ENCODE results near the gene DCDC2C.

Gene DCDC2C

GRCh38 chr2:3769766-3770165 lies 66.4 kb downstream of the DCDC2C start:
- in situ Hi-C loops (cut with HindIII; ENCODE audit: low sequenced_read_pairs), result loop anchor here (10.0 kb wide), 2 partner anchors 45 to 65 kb away; no protein-coding TSS in a partner anchor

DNA sequence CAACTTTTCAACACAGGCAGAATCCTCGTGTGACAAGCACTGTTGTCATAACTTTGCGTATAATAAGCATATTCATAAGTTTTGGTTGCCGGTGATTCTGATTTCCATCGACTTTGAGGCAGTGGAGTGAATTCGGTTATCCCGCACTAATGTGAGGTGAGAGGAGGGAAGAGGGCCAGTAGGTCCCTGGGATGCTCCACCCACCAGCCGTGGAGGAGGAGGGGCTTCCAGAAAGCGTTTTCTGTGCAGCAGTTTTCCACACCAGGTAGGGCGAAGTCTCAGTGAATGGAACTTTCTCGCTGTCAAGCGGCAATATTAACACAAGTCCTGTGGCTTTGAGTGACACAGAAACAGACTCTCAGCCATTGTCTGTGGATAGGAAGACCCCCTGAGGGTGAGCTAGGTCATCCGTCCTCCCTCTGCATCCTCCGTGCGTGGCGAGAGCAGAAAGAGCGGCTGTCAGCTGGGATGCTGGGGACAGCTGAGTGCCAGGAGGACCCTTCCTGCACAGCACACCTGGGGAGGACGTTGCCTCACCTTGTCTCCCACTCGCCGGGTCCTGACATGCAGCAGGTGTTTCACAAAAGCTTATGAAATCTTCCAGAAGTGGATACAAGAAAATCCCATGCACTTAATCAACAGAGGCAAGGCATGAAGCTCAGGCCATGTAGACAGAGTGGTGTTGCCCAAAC lies 67.5 kb downstream of the DCDC2C start:
- in situ Hi-C loops (cut with HindIII; ENCODE audit: low sequenced_read_pairs), result loop anchor here (10.0 kb wide), 2 partner anchors 46 to 64 kb away; no protein-coding TSS in a partner anchor

GRCh38 chr2:3771576-3771975 lies 68.2 kb downstream of the DCDC2C start:
- in situ Hi-C loops (cut with HindIII; ENCODE audit: low sequenced_read_pairs), result loop anchor here (10.0 kb wide), 2 partner anchors 47 to 63 kb away; no protein-coding TSS in a partner anchor

GRCh38 chr2:3774336-3774735 lies 71.0 kb downstream of the DCDC2C start:
- in situ Hi-C loops (cut with HindIII; ENCODE audit: low sequenced_read_pairs), result loop anchor here (10.0 kb wide), 2 partner anchors 50 to 60 kb away; no protein-coding TSS in a partner anchor

DNA sequence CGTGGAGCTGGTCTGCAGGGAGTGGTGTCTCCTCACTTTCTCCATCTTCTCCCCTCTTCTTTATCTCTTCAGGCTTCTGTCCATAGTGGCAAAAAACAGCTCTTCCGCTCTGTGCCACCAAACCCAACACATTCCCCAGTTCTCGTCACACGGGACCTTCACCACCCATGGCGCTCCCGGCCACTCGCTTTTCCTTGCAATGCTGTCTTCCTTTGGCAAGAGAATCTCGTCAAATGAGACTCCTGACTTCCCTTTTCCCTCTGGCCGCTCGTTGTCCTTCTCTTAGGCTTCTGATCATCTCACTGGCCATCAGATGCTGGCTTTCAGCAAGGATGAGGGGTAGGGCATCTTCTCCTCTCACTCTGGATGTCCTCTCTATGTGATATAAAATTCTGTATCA lies 72.9 kb downstream of the DCDC2C start:
- in situ Hi-C loops (cut with HindIII; ENCODE audit: low sequenced_read_pairs), result loop anchor here (10.0 kb wide), 2 partner anchors 52 to 58 kb away; no protein-coding TSS in a partner anchor

DNA sequence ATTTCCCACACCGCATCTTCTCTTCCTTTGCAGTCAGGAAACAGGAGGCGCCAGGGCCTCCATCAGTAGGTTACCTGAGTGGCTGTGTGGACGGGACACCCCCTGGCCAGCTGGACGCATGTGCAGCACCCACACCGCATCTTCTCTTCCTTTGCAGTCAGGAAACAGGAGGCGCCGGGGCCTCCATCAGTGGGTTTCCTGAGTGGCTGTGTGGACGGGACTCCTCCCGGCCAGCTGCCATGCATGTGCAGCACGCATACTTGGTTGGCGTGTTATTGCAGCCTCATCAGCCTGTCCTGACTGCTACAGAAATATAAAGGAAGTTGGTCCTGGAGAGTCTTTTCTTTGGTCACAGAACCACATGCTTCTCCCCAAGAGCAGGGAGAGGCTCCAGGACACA lies 74.6 kb downstream of the DCDC2C start:
- in situ Hi-C loops (cut with HindIII; ENCODE audit: low sequenced_read_pairs), result loop anchor here (10.0 kb wide), 2 partner anchors 53 to 57 kb away; no protein-coding TSS in a partner anchor

DNA sequence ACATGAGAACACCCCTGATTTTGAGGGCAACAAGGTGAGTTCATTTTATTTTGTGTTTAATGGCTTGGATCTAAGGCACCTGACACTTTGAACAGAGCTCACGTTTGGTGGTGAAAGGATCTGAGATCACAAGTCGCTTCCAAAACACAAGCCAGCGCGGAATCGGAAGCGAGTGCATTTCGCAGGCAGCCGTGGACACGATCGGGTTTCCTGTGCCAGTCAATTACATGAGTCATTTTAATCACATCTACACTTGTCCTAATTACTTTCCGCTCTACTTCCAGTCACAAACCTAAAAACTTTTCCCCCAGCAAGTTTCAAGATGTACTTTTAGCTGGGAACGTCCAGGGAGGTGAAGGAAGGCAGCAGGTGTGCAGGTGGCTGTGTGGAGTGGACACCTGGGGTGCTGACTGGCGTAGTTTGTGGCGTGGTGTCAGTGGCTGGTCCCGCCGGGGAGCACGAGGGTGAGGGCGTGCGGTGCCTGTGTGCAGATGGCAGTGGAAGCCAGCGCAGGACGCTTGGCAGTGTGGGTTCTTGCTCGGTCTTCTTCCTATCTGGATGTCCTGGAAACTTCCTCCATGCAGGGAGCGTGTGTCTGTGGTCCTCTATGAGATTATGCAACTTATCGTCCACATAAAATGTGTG lies 75.6 kb downstream of the DCDC2C start:
- in situ Hi-C loops (cut with HindIII; ENCODE audit: low sequenced_read_pairs), result loop anchor here (10.0 kb wide), 2 partner anchors 54 to 56 kb away; no protein-coding TSS in a partner anchor

- in situ Hi-C loops (cut with HindIII; ENCODE audit: low sequenced_read_pairs), result loop anchor here (10.0 kb wide), 2 partner anchors 55 kb away; no protein-coding TSS in a partner anchor
These were observed 76.2 kb downstream of the DCDC2C start for GRCh38 chr2:3779496-3780049.

GRCh38 chr2:3780477-3781402 lies 77.4 kb downstream of the DCDC2C start:
- in situ Hi-C loops (cut with HindIII; ENCODE audit: low sequenced_read_pairs), result no loop called here

GRCh38 chr2:3784731-3785130 lies 81.4 kb downstream of the DCDC2C start:
- in situ Hi-C loops (cut with HindIII; ENCODE audit: low sequenced_read_pairs), result no loop called here

DNA sequence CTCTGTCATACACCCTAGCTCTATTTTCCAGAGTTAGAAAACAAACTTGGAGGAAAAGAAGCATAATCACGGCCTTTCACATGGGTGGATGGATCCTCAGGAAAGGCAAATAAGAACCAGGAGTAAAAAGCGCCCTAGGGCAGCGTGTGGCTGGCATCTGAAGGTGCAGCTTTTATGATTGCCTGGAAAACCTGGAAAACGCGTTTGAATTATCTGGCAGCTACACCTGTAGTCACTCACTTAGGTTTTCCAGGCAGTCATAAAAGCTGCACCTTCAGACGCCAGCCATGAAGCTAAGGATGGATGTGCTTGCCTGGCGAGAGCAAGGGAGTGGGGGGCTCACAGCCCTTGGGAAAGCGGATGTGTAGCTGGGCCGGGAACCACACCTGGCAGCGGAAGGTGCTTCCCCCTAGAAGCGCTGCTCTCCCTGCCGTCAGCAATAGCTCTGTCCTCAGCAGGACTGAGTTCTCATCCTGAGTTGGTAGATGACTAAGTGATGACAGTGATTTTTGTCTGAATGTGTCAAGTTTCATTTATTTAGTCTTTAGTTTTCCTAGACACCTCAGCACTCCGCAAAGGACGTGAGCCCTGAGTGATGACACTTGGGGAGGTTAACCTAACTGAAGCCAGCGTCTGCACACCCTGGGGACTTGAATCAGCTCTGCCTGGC lies 82.0 kb downstream of the DCDC2C start:
- in situ Hi-C loops (cut with HindIII; ENCODE audit: low sequenced_read_pairs), result no loop called here

DNA sequence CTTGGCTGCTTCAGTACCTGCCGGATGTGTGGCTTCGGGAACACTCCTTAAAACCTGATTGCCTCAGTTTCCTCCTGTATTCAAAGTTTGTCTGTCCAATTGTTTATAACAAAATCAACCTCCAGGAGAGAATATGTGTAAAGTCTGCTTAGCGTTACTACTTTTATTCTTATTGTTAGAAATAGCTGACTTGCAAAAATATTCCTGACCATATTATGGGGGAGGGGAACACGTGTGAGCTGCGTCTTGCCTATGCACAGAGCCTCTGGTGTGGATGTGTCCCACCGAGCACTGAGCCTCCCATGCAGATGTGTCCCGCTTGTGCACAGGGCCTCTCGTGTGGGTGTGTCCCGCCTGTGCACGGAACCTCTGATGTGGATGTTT lies 82.5 kb downstream of the DCDC2C start:
- in situ Hi-C loops (cut with HindIII; ENCODE audit: low sequenced_read_pairs), result no loop called here

- in situ Hi-C loops (cut with HindIII; ENCODE audit: low sequenced_read_pairs), result no loop called here
These were observed 84.4 kb downstream of the DCDC2C start for GRCh38 chr2:3787768-3788167.

GRCh38 chr2:3789256-3789655 lies 85.9 kb downstream of the DCDC2C start:
- in situ Hi-C loops (cut with HindIII; ENCODE audit: low sequenced_read_pairs), result no loop called here

GRCh38 chr2:3793249-3793648 lies 89.9 kb downstream of the DCDC2C start:
- in situ Hi-C loops (cut with HindIII; ENCODE audit: low sequenced_read_pairs), result no loop called here

DNA sequence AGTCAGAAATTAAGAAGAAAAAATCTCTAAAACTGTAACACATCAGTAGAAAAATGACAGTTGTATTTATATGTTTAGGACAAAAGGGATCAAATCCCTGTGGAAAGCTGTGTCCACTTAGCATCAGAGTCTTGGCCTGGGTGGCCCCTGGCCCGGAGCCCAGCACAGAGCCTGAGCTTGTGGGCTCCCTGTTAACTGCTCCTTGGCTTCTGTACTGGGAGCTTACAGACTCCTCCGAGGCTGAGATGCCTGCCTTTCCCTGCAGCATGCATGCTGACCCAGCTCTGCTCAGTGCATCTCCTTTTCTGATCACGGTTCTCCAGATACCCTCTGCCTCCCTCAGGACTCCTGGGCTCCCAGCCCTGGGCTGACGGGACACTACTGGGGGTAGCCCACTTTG lies 98.1 kb downstream of the DCDC2C start:
- in situ Hi-C loops (cut with HindIII; ENCODE audit: low sequenced_read_pairs), result no loop called here

- in situ Hi-C loops (cut with HindIII; ENCODE audit: low sequenced_read_pairs), result no loop called here
These were observed 102.0 kb downstream of the DCDC2C start for GRCh38 chr2:3805201-3805939.

- in situ Hi-C loops (cut with HindIII; ENCODE audit: low sequenced_read_pairs), result no loop called here
These were observed 102.8 kb downstream of the DCDC2C start for GRCh38 chr2:3806168-3806567.

GRCh38 chr2:3806730-3807129 lies 103.4 kb downstream of the DCDC2C start:
- in situ Hi-C loops (cut with HindIII; ENCODE audit: low sequenced_read_pairs), result no loop called here
